ENCODE measurements around the gene CSHL1. TPM values are rescaled to one million over a fixed set of nuclear protein-coding genes. Genes with fewer than 3 reads are reported as not detected.

CSHL1 gene
- total RNA-seq, 4 donors from 2014 or later = not detected

- Histone ChIP-seq H3K27me3 (no peaks in the 10 kb centered on the region), H3K4me3 (no peak overlapping the region), H3K27ac (replicated peaks in 1 of 4) (no peak overlapping the region), H3K9me3 (no peaks in the 10 kb centered on the region), H3K36me3 (no peaks in the 10 kb centered on the region), H3K4me1 (no peaks in the 10 kb centered on the region)
- 88% methylated on average over 12 of the region's 12 CpGs for WGBS
- TF ChIP-seq POLR2AphosphoS5 (IDR thresholded peaks at IDR 0.05) (no peak), EP300 (IDR thresholded peaks at IDR 0.05) (no peak), CTCF (IDR thresholded peaks at IDR 0.05) (no peak), POLR2A (IDR thresholded peaks at IDR 0.05; ENCODE audit: low read depth) (no peak)
- intact Hi-C loops (cut with DNase I) = no loop called here
- DNase-seq (ENCODE audit: extremely low spot score) = no peak
Observed at GRCh38 chr17:63941162-63941561, 30.1 kb upstream of the CSHL1 start.

- no peaks in the 10 kb centered on the region for H3K4me1 ChIP-seq
- TF ChIP-seq POLR2AphosphoS5 (IDR thresholded peaks at IDR 0.05) (no peak), POLR2A (IDR thresholded peaks at IDR 0.05; ENCODE audit: low read depth) (no peak)
- WGBS = 79% methylated on average over 2 of the region's 14 CpGs
- H3K27me3 ChIP-seq = no peaks in the 10 kb centered on the region
- no peak for DNase-seq (ENCODE audit: extremely low spot score)
- H3K27ac ChIP-seq (replicated peaks in 1 of 4) = no peak overlapping the region
- intact Hi-C loops (cut with DNase I) = no loop called here
- H3K36me3 ChIP-seq = no peaks in the 10 kb centered on the region
- H3K9me3 ChIP-seq = no peaks in the 10 kb centered on the region
- H3K4me3 ChIP-seq = no peak overlapping the region
Observed at GRCh38 chr17:63940584-63940983, 29.5 kb upstream of the CSHL1 start.

- 77% methylated on average over 4 of the region's 6 CpGs for WGBS
Observed at GRCh38 chr17:63939884-63940283, 28.8 kb upstream of the CSHL1 start.

GRCh38 chr17:63939401-63939800 lies 28.3 kb upstream of the CSHL1 start:
- intact Hi-C loops (cut with DNase I) = no loop called here
- no peak overlapping the region for H3K27ac ChIP-seq (replicated peaks in 1 of 4)

More at GRCh38 chr17:63939884-63940283, 28.8 kb upstream of the CSHL1 start:
- Histone ChIP-seq H3K27me3 (no peaks in the 10 kb centered on the region), H3K9me3 (no peaks in the 10 kb centered on the region), H3K27ac (replicated peaks in 1 of 4) (no peak overlapping the region), H3K4me1 (no peaks in the 10 kb centered on the region), H3K4me3 (no peak overlapping the region), H3K36me3 (no peaks in the 10 kb centered on the region)
- DNase-seq (ENCODE audit: extremely low spot score) = no peak
- intact Hi-C loops (cut with DNase I) = no loop called here
- no peak for TF ChIP-seq POLR2A (IDR thresholded peaks at IDR 0.05; ENCODE audit: low read depth)
- TF ChIP-seq CTCF (IDR thresholded peaks at IDR 0.05) = no peak
- TF ChIP-seq EP300 (IDR thresholded peaks at IDR 0.05) = no peak
- no peak for TF ChIP-seq POLR2AphosphoS5 (IDR thresholded peaks at IDR 0.05)

GRCh38 chr17:63937920-63938319 lies 26.9 kb upstream of the CSHL1 start:
- Histone ChIP-seq H3K27me3 (no peaks in the 10 kb centered on the region), H3K4me1 (no peaks in the 10 kb centered on the region), H3K36me3 (no peaks in the 10 kb centered on the region), H3K27ac (replicated peaks in 1 of 4) (no peak overlapping the region), H3K4me3 (no peak overlapping the region), H3K9me3 (no peaks in the 10 kb centered on the region)
- TF ChIP-seq EP300 (IDR thresholded peaks at IDR 0.05) (no peak), CTCF (IDR thresholded peaks at IDR 0.05) (no peak), POLR2AphosphoS5 (IDR thresholded peaks at IDR 0.05) (no peak), POLR2A (IDR thresholded peaks at IDR 0.05; ENCODE audit: low read depth) (no peak)
- DNase-seq (ENCODE audit: extremely low spot score) = no peak
- intact Hi-C loops (cut with DNase I) = no loop called here
- 94% methylated on average over 4 of the region's 4 CpGs for WGBS

More at GRCh38 chr17:63939401-63939800, 28.3 kb upstream of the CSHL1 start:
- WGBS = 86% methylated on average over 8 of the region's 9 CpGs
- no peak for DNase-seq (ENCODE audit: extremely low spot score)
- H3K4me3 ChIP-seq = no peak overlapping the region
- H3K27me3 ChIP-seq = no peaks in the 10 kb centered on the region
- H3K4me1 ChIP-seq = no peaks in the 10 kb centered on the region
- H3K36me3 ChIP-seq = no peaks in the 10 kb centered on the region
- no peaks in the 10 kb centered on the region for H3K9me3 ChIP-seq
- TF ChIP-seq POLR2AphosphoS5 (IDR thresholded peaks at IDR 0.05) (no peak), POLR2A (IDR thresholded peaks at IDR 0.05; ENCODE audit: low read depth) (no peak), EP300 (IDR thresholded peaks at IDR 0.05) (no peak), CTCF (IDR thresholded peaks at IDR 0.05) (no peak)

Data from esophagus muscularis mucosa (tissue), 4 donors.